ENCODE measurements around the gene PTBP3.

DNA sequence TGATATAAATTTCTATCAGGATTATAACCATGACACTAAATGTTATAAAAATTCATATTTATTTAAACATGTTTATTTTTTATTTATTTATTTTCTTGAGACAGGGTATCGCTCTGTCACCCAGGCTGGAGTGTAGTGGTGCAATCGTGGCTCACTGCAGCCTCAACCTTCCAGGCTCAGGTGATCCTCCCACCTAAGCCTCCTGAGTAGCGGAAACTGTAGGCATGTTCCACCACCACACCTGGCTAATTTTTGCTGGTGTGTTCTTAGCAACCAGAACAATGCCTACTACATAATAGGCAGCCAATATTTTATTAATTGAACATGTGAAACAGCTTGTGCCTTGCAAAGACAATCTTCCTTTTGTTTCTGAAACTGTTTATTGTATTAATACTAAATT lies 6.5 kb upstream of the PTBP3 start:
- TF ChIP-seq FOS (IDR thresholded peaks at IDR 0.05; ENCODE audit: low read depth, low read length) (no peak), POLR2A (IDR thresholded peaks at IDR 0.05; ENCODE audit: low read depth, low read length) (no peak), BHLHE40 (IDR thresholded peaks at IDR 0.05; ENCODE audit: low read depth, low read length) (no peak), SMC3 (IDR thresholded peaks at IDR 0.05; ENCODE audit: low read depth, low read length) (no peak), MAFK (IDR thresholded peaks at IDR 0.05; ENCODE audit: low read depth, low read length) (no peak), RAD21 (IDR thresholded peaks at IDR 0.05; ENCODE audit: low read length) (no peak), MXI1 (IDR thresholded peaks at IDR 0.05; ENCODE audit: borderline replicate concordance, low read depth, low read length) (no peak), MAZ (IDR thresholded peaks at IDR 0.05; ENCODE audit: borderline replicate concordance, low read depth, low read length) (no peak), RFX5 (IDR thresholded peaks at IDR 0.05; ENCODE audit: low read depth, low read length) (no peak)
- TF ChIP-seq, protein P1, sequence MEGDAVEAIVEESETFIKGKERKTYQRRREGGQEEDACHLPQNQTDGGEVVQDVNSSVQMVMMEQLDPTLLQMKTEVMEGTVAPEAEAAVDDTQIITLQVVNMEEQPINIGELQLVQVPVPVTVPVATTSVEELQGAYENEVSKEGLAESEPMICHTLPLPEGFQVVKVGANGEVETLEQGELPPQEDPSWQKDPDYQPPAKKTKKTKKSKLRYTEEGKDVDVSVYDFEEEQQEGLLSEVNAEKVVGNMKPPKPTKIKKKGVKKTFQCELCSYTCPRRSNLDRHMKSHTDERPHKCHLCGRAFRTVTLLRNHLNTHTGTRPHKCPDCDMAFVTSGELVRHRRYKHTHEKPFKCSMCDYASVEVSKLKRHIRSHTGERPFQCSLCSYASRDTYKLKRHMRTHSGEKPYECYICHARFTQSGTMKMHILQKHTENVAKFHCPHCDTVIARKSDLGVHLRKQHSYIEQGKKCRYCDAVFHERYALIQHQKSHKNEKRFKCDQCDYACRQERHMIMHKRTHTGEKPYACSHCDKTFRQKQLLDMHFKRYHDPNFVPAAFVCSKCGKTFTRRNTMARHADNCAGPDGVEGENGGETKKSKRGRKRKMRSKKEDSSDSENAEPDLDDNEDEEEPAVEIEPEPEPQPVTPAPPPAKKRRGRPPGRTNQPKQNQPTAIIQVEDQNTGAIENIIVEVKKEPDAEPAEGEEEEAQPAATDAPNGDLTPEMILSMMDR (conservative IDR thresholded peaks at IDR 0.05; ENCODE audit: low read depth, low read length), result no peak
- TF ChIP-seq, protein P2, sequence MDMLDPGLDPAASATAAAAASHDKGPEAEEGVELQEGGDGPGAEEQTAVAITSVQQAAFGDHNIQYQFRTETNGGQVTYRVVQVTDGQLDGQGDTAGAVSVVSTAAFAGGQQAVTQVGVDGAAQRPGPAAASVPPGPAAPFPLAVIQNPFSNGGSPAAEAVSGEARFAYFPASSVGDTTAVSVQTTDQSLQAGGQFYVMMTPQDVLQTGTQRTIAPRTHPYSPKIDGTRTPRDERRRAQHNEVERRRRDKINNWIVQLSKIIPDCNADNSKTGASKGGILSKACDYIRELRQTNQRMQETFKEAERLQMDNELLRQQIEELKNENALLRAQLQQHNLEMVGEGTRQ (IDR thresholded peaks at IDR 0.05; ENCODE audit: low read depth, low read length), result no peak

Data from IMR-90 (cell line).